Ishikawa (cell line): ENCODE measurements around the gene PRDM2.

Source experiments
- CEBPB ChIP-seq: IDR thresholded peaks from 2 replicates; pipeline ENCODE4 v1.6.1; 2012
- CREB1 ChIP-seq: IDR thresholded peaks from 2 replicates; pipeline ENCODE4 v1.6.1; 2012; ENCODE audit warnings: low read depth
- EGR1 ChIP-seq: IDR thresholded peaks from 2 replicates; pipeline ENCODE4 v1.6.1; 2012
- EP300 ChIP-seq: IDR thresholded peaks from 2 replicates; pipeline ENCODE4 v1.6.1; 2012; ENCODE audit warnings: borderline replicate concordance
- FOXM1 ChIP-seq: IDR thresholded peaks from 2 replicates; pipeline ENCODE4 v1.6.1; 2012; ENCODE audit warnings: low read depth, borderline replicate concordance
- NFIC ChIP-seq: IDR thresholded peaks from 2 replicates; pipeline ENCODE4 v1.6.1; 2012
- RAD21 ChIP-seq: IDR thresholded peaks from 2 replicates; pipeline ENCODE4 v1.6.1; 2012; ENCODE audit warnings: low read depth
- TAF1 ChIP-seq: IDR thresholded peaks from 2 replicates; pipeline ENCODE4 v1.6.1; 2012; ENCODE audit warnings: low read depth, mild to moderate bottlenecking
- TCF12 ChIP-seq: IDR thresholded peaks from 2 replicates; pipeline ENCODE4 v1.6.1; 2012; ENCODE audit warnings: low read depth
- TEAD4 ChIP-seq: IDR thresholded peaks from 2 replicates; pipeline ENCODE4 v1.6.1; 2012
- YY1 ChIP-seq: IDR thresholded peaks from 2 replicates; pipeline ENCODE4 v1.6.1; 2012; ENCODE audit warnings: low read depth
- ZBTB7A ChIP-seq: IDR thresholded peaks from 2 replicates; pipeline ENCODE4 v1.6.1; 2012; ENCODE audit warnings: low read depth
- TF ChIP-seq, protein P1 (sequence below): IDR thresholded peaks from 2 replicates; pipeline ENCODE4 v1.6.1; 2012
- TF ChIP-seq, protein P2 (sequence below): IDR thresholded peaks from 2 replicates; pipeline ENCODE4 v1.6.1; 2012; ENCODE audit warnings: low read depth, mild to moderate bottlenecking
- TF ChIP-seq, protein P3 (sequence below): IDR thresholded peaks from 2 replicates; pipeline ENCODE4 v1.6.1; 2012

PRDM2 gene

DNA sequence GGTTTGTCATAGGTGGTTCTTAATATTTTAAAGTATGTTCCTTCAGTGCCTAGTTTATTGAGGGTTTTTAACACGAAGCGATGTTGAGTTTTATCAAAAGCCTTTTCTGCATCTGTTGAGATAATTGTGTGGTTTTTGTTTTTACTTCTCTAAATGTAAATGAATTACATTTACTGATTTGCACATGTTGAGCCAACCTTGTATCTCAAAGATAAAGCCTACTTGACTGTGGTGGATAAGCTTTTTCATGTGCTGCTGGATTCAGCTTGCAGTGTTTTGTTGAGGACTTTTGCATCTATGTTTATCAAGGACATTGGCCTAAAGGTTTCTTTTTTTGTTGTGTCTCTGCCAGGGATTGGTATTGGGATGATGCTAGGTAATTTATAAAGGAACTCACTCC lies 142.5 kb downstream of the PRDM2 start:
- no peak for TF ChIP-seq TEAD4
- no peak for TF ChIP-seq RAD21
- no peak for TF ChIP-seq CEBPB

GRCh38 chr1:13851726-13852125 lies 151.7 kb downstream of the PRDM2 start:
- TF ChIP-seq, protein P1, sequence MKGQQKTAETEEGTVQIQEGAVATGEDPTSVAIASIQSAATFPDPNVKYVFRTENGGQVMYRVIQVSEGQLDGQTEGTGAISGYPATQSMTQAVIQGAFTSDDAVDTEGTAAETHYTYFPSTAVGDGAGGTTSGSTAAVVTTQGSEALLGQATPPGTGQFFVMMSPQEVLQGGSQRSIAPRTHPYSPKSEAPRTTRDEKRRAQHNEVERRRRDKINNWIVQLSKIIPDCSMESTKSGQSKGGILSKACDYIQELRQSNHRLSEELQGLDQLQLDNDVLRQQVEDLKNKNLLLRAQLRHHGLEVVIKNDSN = no peak
- TF ChIP-seq ZBTB7A = no peak
- TF ChIP-seq, protein P2, sequence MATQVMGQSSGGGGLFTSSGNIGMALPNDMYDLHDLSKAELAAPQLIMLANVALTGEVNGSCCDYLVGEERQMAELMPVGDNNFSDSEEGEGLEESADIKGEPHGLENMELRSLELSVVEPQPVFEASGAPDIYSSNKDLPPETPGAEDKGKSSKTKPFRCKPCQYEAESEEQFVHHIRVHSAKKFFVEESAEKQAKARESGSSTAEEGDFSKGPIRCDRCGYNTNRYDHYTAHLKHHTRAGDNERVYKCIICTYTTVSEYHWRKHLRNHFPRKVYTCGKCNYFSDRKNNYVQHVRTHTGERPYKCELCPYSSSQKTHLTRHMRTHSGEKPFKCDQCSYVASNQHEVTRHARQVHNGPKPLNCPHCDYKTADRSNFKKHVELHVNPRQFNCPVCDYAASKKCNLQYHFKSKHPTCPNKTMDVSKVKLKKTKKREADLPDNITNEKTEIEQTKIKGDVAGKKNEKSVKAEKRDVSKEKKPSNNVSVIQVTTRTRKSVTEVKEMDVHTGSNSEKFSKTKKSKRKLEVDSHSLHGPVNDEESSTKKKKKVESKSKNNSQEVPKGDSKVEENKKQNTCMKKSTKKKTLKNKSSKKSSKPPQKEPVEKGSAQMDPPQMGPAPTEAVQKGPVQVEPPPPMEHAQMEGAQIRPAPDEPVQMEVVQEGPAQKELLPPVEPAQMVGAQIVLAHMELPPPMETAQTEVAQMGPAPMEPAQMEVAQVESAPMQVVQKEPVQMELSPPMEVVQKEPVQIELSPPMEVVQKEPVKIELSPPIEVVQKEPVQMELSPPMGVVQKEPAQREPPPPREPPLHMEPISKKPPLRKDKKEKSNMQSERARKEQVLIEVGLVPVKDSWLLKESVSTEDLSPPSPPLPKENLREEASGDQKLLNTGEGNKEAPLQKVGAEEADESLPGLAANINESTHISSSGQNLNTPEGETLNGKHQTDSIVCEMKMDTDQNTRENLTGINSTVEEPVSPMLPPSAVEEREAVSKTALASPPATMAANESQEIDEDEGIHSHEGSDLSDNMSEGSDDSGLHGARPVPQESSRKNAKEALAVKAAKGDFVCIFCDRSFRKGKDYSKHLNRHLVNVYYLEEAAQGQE = no peak
- no peak for TF ChIP-seq NFIC
- no peak for TF ChIP-seq CEBPB
- no peak for TF ChIP-seq YY1
- TF ChIP-seq CREB1 = no peak
- no peak for TF ChIP-seq RAD21
- TF ChIP-seq, protein P3, sequence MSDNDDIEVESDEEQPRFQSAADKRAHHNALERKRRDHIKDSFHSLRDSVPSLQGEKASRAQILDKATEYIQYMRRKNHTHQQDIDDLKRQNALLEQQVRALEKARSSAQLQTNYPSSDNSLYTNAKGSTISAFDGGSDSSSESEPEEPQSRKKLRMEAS = no peak
- no peak for TF ChIP-seq TEAD4

DNA sequence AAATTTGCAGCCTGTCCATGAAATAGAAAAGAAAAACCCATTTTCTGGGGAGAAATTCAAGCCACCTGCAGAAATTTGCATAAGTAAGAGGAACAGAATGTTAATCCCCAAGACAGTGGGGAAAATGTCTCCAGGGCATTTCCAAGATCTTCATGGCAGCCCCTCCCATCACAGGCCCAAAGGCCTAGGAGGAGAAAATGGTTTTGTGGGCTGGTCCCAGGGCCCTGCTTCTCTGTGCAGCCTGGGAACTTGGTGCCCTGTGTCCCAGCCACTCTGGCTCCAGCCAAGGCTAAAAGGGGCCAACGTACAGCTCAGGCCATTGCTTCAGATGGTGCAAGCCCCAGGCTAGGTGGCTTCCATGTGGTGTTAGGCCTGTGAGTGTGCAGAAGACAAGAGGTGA lies 155.6 kb downstream of the PRDM2 start:
- TF ChIP-seq, protein P2 = no peak
- TF ChIP-seq FOXM1 = no peak
- TF ChIP-seq, protein P3 = no peak
- TF ChIP-seq RAD21 = no peak
- TF ChIP-seq CREB1 = no peak
- no peak for TF ChIP-seq TCF12
- TF ChIP-seq, protein P1 = no peak
- TF ChIP-seq CEBPB = no peak
- no peak for TF ChIP-seq NFIC
- no peak for TF ChIP-seq EP300
- no peak for TF ChIP-seq TEAD4
- TF ChIP-seq EGR1 = no peak
- TF ChIP-seq YY1 = no peak
- no peak for TF ChIP-seq ZBTB7A
- TF ChIP-seq TAF1 = no peak

GRCh38 chr1:13860031-13860430 lies 160.0 kb downstream of the PRDM2 start:
- TF ChIP-seq NFIC = no peak
- no peak for TF ChIP-seq FOXM1
- TF ChIP-seq EP300 = no peak
- no peak for TF ChIP-seq ZBTB7A
- TF ChIP-seq, protein P1 = no peak
- TF ChIP-seq CEBPB = no peak
- TF ChIP-seq TAF1 = no peak
- no peak for TF ChIP-seq EGR1
- TF ChIP-seq, protein P3 = no peak
- TF ChIP-seq YY1 = no peak
- TF ChIP-seq, protein P2 = no peak
- no peak for TF ChIP-seq CREB1
- TF ChIP-seq TEAD4 = no peak
- no peak for TF ChIP-seq RAD21
- TF ChIP-seq TCF12 = no peak
